B cell (primary cell): ENCODE measurements around the gene PLEKHG3. TPM values are rescaled to one million over a fixed set of nuclear protein-coding genes. Genes with fewer than 3 reads are reported as not detected.

Source experiments
- ATAC-seq: fragments of 200-7000 bp; cut with Tn5 transposase; one replicate; pipeline ENCODE4 v1.10.0; 2021; ENCODE audit warnings: low read depth, mild to moderate bottlenecking, moderate number of reproducible peaks, moderate library complexity
- CTCF ChIA-PET: fragments of 350-600 bp; sonication (Branson Sonifier 250); formaldehyde crosslinking; loops from one replicate; lab custom pipeline; 2021; ENCODE audit warnings: antibody characterized with exemption, inconsistent platforms; lab: Charles Lee
- POLR2A ChIA-PET: fragments of 350-600 bp; sonication (Branson Sonifier 250); formaldehyde crosslinking; loops from one replicate; lab custom pipeline; 2021; ENCODE audit warnings: antibody characterized with exemption; lab: Charles Lee
- DNase-seq: peaks from one replicate; pipeline ENCODE4 v3.0.0; 2013
- H2AFZ ChIP-seq: 2 replicates; pipeline ENCODE4 v1.6.1; 2012; ENCODE audit warnings: mild to moderate bottlenecking, low read depth, low read length; ENCODE audit not compliant: insufficient read depth, poor library complexity, severe bottlenecking
- H3K27ac ChIP-seq, 2 donors: 1 replicate in 1 of 2; 2 replicates in 1 of 2; pipeline ENCODE4 v1.5.1; 2012 to 2013; ENCODE audit warnings: low read length in 2 of 2, mild to moderate bottlenecking in 2 of 2, moderate library complexity in 1 of 2
- H3K27me3 ChIP-seq, 4 experiments: fragments of 200-600 bp in 1 of 4; sonication (generic) in 1 of 4; replicated peaks in 1 of 4; 1 replicate in 2 of 4; 2 replicates in 2 of 4; pipeline versions ENCODE4 v1.6.1 to v1.7.0; 2013 to 2016; ENCODE audit warnings: low read length in 3 of 4, mild to moderate bottlenecking in 2 of 4, mixed read lengths in 1 of 4, moderate library complexity in 1 of 4; ENCODE audit not compliant: insufficient read depth in 4 of 4, control insufficient read depth in 3 of 4; ENCODE audit errors: control extremely low read depth in 1 of 4
- H3K36me3 ChIP-seq, 2 experiments: replicated peaks in 1 of 2; 1 replicate in 1 of 2; 2 replicates in 1 of 2; pipeline versions ENCODE4 v1.6.1 to v1.7.1; 2013; ENCODE audit warnings: low read length in 1 of 2; ENCODE audit not compliant: insufficient read depth in 2 of 2, control insufficient read depth in 1 of 2; ENCODE audit errors: control extremely low read depth in 1 of 2, extremely low read depth in 1 of 2
- H3K4me1 ChIP-seq, 2 donors: fragments of 200-600 bp in 1 of 2; sonication (generic) in 1 of 2; 1 replicate in 1 of 2; 2 replicates in 1 of 2; pipeline versions ENCODE4 v1.5.1 to v1.6.1; 2013 to 2017; ENCODE audit warnings: low read length in 2 of 2; ENCODE audit not compliant: control insufficient read depth in 2 of 2, insufficient read depth in 2 of 2
- H3K4me2 ChIP-seq: replicated peaks from 2 replicates; pipeline ENCODE3; 2012; ENCODE audit warnings: mild to moderate bottlenecking, low read depth, low read length; ENCODE audit not compliant: poor library complexity, severe bottlenecking
- H3K4me3 ChIP-seq, 5 experiments: fragments of 200-600 bp in 1 of 5; sonication (generic) in 1 of 5; 1 replicate in 3 of 5; 2 replicates in 2 of 5; pipeline versions ENCODE4 v1.5.1 to v1.7.0; 2011 to 2016; ENCODE audit warnings: low read length in 4 of 5, mild to moderate bottlenecking in 4 of 5, low read depth in 2 of 5, control low read depth in 1 of 5, moderate library complexity in 1 of 5; ENCODE audit not compliant: insufficient read depth in 1 of 5; ENCODE audit errors: control extremely low read depth in 1 of 5, extremely low read depth in 1 of 5
- H3K79me2 ChIP-seq: fragments of 200-600 bp; sonication (generic); one replicate; pipeline ENCODE4 v1.6.0; 2016; ENCODE audit warnings: low read length; ENCODE audit not compliant: control insufficient read depth, insufficient read depth
- H3K9ac ChIP-seq: fragments of 200-600 bp; sonication (generic); 2 replicates; pipeline ENCODE4 v1.6.1; 2017; ENCODE audit warnings: mild to moderate bottlenecking, low read length, moderate library complexity
- H3K9me3 ChIP-seq, 3 donors: one replicate each; pipeline versions ENCODE4 v1.6.1 to v1.7.1; 2013; ENCODE audit warnings: low read length in 2 of 3; ENCODE audit not compliant: control insufficient read depth in 2 of 3, insufficient read depth in 1 of 3; ENCODE audit errors: control extremely low read depth in 1 of 3
- H4K20me1 ChIP-seq: 2 replicates; pipeline ENCODE4 v1.6.0; 2012; ENCODE audit warnings: mild to moderate bottlenecking, low read length; ENCODE audit not compliant: insufficient read depth, control insufficient read depth, poor library complexity, severe bottlenecking
- H3K27ac Mint-ChIP-seq: one replicate; pipeline ENCODE4 v1.8.0; 2021; ENCODE audit warnings: mixed read lengths
- H3K27me3 Mint-ChIP-seq: one replicate; pipeline ENCODE4 v1.8.0; 2021; ENCODE audit warnings: mixed read lengths
- H3K4me1 Mint-ChIP-seq: one replicate; pipeline ENCODE4 v1.8.0; 2021; ENCODE audit warnings: mixed read lengths
- H3K4me3 Mint-ChIP-seq: one replicate; pipeline ENCODE4 v1.8.0; 2021; ENCODE audit warnings: mixed read lengths
- H3K9me3 Mint-ChIP-seq: one replicate; pipeline ENCODE4 v1.8.0; 2022; ENCODE audit warnings: mixed read lengths; ENCODE audit not compliant: insufficient read depth
- EZH2 ChIP-seq: IDR thresholded peaks from 2 replicates; pipeline ENCODE4 v1.6.1; 2012; ENCODE audit warnings: borderline replicate concordance, low read depth, mild to moderate bottlenecking, moderate library complexity, low read length; ENCODE audit not compliant: insufficient read depth, poor library complexity, severe bottlenecking
- WGBS: methylation state at CpG from one replicate; pipeline ENCODE4 v1.1.5; 2013; ENCODE audit warnings: missing lambda C conversion rate; ENCODE audit not compliant: insufficient coverage; 5-methylcytosine and 5-hydroxymethylcytosine counted together
- intact Hi-C: fragments of 100-400 bp; cut with micrococcal nuclease; formaldehyde crosslinking; loops from one replicate; pipeline ENCODE4 v1.10.0; 2022
- polyA plus RNA-seq: library from polyadenylated mRNA; depleted of rRNA; stranded (reverse); fragments of >200 nt; gene quantifications from 2 replicates; pipeline ENCODE4 v1.2.3, GENCODE V29; 2012
- total RNA-seq, 2 donors: library from RNA; stranded (reverse); fragments of 120-200 nt in 1 of 2; gene quantifications; 1 replicate in 1 of 2; 2 replicates in 1 of 2; pipeline versions ENCODE4 v1.2.3 to v1.2.4, GENCODE V29; 2013 to 2022
- TF ChIP-seq, protein P1 (sequence below): fragments of 200-600 bp; IDR thresholded peaks from one replicate; pipeline ENCODE4 v1.8.0; 2022; ENCODE audit warnings: antibody characterized with exemption, mild to moderate bottlenecking

The PLEKHG3 gene
- total and polyA plus RNA-seq, 2 donors (not counting 1 experiment from before 2014, with no cell fraction given) = 0.12 to 0.25 TPM

DNA sequence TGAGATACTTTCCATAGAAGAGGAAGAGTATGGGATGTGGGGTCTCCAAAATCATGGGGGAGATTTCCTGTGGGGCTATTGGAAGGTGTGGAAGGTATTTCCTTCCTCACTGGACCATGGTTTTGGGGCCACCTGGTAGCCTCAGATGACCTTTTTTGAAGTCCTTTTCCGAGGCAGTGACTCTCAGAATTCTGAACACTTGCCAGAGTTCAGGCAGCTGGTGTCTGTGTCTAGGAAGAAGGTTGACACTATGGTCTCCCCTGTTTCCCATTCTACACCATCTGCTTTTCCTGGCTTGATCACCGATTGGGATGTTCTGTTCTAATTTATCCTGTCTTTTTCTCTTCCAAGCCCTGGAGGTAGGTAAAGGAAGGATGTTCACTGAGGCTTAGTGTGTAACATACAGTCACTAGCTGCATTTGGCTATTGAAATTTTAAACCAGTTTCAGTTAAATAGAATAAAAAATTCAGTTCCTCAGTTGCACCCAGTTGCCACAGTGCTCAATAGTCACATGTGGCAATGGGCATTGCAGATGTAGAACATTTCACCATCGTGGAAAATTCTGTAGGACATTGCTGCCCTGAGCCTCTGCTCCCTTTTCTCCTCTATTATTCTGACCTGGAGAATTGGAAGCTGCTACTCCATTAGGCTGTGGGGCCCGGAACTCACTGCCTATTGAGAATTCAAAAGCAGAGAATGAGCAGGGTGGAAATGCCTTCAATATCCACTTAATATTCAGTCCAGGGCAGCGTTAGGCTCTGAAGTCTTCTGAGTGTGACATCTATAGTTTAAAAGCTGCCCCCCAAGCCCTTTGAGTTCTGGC is 11.0 kb upstream of the PLEKHG3 start:
- TF ChIP-seq, protein P1, sequence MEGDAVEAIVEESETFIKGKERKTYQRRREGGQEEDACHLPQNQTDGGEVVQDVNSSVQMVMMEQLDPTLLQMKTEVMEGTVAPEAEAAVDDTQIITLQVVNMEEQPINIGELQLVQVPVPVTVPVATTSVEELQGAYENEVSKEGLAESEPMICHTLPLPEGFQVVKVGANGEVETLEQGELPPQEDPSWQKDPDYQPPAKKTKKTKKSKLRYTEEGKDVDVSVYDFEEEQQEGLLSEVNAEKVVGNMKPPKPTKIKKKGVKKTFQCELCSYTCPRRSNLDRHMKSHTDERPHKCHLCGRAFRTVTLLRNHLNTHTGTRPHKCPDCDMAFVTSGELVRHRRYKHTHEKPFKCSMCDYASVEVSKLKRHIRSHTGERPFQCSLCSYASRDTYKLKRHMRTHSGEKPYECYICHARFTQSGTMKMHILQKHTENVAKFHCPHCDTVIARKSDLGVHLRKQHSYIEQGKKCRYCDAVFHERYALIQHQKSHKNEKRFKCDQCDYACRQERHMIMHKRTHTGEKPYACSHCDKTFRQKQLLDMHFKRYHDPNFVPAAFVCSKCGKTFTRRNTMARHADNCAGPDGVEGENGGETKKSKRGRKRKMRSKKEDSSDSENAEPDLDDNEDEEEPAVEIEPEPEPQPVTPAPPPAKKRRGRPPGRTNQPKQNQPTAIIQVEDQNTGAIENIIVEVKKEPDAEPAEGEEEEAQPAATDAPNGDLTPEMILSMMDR = no peak
- TF ChIP-seq EZH2 = no peak
- H3K27me3 ChIP-seq = peaks cover 0 to 8% (median 0%) of the 10 kb centered on the region in 4 experiments
- no peak overlapping the region for H3K4me2 ChIP-seq
- no peak overlapping the region for H3K27ac ChIP-seq
- Mint-ChIP-seq H3K4me3 (no peak overlapping the region), H3K9me3 (no peaks in the 10 kb centered on the region), H3K4me1 (no peaks in the 10 kb centered on the region), H3K27me3 (peaks cover 34% of the 10 kb centered on the region), H3K27ac (no peak overlapping the region)
- ATAC-seq (no peak), DNase-seq (no peak)
- ChIA-PET CTCF (no interaction called here), POLR2A (no interaction called here)
- H3K4me1 ChIP-seq = no peaks in the 10 kb centered on the region
- WGBS = no CpG with 5 or more reads among the region's 5 CpGs
- no peaks in the 10 kb centered on the region for H4K20me1 ChIP-seq
- H3K79me2 ChIP-seq = no peaks in the 10 kb centered on the region
- no peak overlapping the region for H3K4me3 ChIP-seq
- H3K9ac ChIP-seq = no peak overlapping the region
- no peaks in the 10 kb centered on the region for H3K9me3 ChIP-seq
- no peak overlapping the region for H2AFZ ChIP-seq
- intact Hi-C loops = no loop called here
- no peaks in the 10 kb centered on the region for H3K36me3 ChIP-seq

DNA sequence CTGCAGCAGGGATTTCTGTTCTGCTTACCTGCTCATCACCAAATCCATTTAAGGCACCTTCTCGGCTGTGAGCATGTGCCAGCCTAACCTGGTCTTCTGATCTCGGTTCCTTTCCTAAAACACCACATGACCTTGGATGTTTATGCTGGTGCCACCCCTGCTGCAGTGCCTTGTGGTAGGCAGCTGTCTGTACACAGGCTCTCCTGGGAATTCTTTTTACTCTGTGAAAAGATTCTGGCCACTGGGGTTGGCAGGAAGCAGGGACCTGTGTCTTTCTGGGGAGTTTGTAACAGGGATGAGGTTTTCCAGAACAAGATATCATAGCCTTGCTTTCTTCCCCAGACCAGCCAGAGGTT is 10.4 kb upstream of the PLEKHG3 start:
- intact Hi-C loops = no loop called here
- ChIA-PET CTCF (no interaction called here), POLR2A (no interaction called here)
- Mint-ChIP-seq H3K4me3 (no peak overlapping the region), H3K27ac (no peak overlapping the region), H3K9me3 (no peaks in the 10 kb centered on the region), H3K27me3 (peaks cover 30% of the 10 kb centered on the region), H3K4me1 (peaks cover 2% of the 10 kb centered on the region)
- Histone ChIP-seq H2AFZ (no peak overlapping the region), H3K4me1 (peaks cover 2 to 3% of the 10 kb centered on the region in 2 donors), H3K79me2 (no peaks in the 10 kb centered on the region), H4K20me1 (no peaks in the 10 kb centered on the region), H3K27me3 (peaks cover 0 to 6% (median 0%) of the 10 kb centered on the region in 4 experiments), H3K4me3 (no peak overlapping the region), H3K36me3 (no peaks in the 10 kb centered on the region), H3K9ac (no peak overlapping the region), H3K4me2 (no peak overlapping the region), H3K9me3 (no peaks in the 10 kb centered on the region), H3K27ac (no peak overlapping the region)
- ATAC-seq (no peak), DNase-seq (no peak)
- 36% methylated on average over 2 of the region's 2 CpGs for WGBS
- no peak for TF ChIP-seq EZH2
- TF ChIP-seq, protein P1 = no peak
